ENCODE data around the gene GNB3.
"Not testable (repeated sequence)": the region's sequence is repeated elsewhere in the genome, so short reads cannot be mapped to it uniquely, and the experiment has no call there.

GNB3 gene

DNA sequence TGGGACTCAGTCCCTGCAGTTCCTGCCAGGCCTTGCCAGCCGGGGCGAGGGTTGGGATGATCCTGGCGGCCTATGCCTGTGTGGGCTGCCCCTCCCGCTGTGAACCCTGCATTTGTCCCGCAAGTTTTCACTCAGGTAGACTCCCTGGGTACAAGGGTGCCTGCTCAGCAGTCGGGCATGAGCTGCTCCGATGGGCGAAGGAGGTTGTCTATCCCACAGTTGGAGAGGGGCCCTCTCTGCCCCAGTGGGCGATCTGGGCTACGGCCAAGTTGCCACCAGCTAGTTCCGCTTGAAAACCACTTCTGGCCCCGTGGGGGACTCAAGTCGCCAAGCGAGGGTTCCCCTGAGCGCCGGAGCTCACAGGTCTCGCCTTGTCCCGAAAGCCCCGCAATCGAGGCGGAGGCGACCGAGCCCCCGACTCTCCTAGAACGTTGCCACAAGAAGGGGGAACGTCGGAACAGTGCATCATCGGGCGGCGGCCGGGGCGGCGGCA, 26.2 kb downstream of the GNB3 start:
- peak overlapping the region; percentile 92 for H3K27ac Mint-ChIP-seq
- no peaks in the 10 kb centered on the region for H3K27me3 Mint-ChIP-seq (ENCODE audit: low read depth)
- peaks cover 70% of the 10 kb centered on the region for H3K36me3 Mint-ChIP-seq (ENCODE audit: low read depth)
- peak overlapping the region; percentile 92 for H3K4me3 Mint-ChIP-seq
- H3K4me1 Mint-ChIP-seq (ENCODE audit: low read depth) = peaks cover 42% of the 10 kb centered on the region
- no peaks in the 10 kb centered on the region for H3K9me3 Mint-ChIP-seq
- no peak for DNase-seq (ENCODE audit: low spot score)

DNA sequence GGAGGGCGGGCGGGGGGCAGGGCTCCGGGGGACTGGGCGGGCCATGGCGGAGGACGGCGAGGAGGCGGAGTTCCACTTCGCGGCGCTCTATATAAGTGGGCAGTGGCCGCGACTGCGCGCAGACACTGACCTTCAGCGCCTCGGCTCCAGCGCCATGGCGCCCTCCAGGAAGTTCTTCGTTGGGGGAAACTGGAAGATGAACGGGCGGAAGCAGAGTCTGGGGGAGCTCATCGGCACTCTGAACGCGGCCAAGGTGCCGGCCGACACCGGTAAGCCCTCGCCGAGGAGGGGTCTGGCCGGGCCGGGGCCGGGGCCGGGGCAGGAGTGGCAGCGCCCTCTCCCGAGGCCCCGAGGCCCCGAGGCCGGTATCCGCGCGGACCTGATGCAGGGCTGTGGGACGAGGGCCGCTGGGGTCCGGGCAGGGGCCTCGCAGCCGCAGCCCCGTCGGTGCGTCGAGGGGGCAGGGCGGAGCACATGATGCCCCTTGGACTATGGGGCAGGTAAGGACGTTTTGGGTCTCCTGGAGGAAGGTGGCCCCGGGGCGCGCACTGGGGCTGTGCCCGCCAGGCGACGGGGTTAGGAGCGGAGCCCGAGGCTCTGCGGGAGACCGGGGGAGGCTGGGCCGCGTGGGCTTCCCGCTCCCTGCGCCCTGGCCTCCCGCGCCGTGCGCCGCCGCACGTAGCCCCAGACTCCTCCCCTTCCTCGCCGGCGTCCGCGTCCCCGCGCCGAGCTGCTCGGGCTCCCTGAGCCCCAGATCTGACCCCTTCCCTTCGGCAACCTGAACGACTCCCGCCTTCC, 26.9 kb downstream of the GNB3 start, which contains the start of gene TPI1:
Gene TPI1, plus strand, starts transcription at position 119 of the 798 bp plus-strand sequence. Its CDS starts 36 bp downstream, at position 155.
- Mint-ChIP-seq H3K4me1 (ENCODE audit: low read depth) (peaks cover 46% of the 10 kb centered on the region), H3K27ac (peak within 1 kb of the TSS; percentile 92), H3K36me3 (ENCODE audit: low read depth) (peaks cover 69% of the 10 kb centered on the region), H3K27me3 (ENCODE audit: low read depth) (no peaks in the 10 kb centered on the region), H3K9me3 (no peaks in the 10 kb centered on the region), H3K4me3 (peak within 1 kb of the TSS; percentile 93)
- peak; percentile 81 for DNase-seq (ENCODE audit: low spot score)

DNA sequence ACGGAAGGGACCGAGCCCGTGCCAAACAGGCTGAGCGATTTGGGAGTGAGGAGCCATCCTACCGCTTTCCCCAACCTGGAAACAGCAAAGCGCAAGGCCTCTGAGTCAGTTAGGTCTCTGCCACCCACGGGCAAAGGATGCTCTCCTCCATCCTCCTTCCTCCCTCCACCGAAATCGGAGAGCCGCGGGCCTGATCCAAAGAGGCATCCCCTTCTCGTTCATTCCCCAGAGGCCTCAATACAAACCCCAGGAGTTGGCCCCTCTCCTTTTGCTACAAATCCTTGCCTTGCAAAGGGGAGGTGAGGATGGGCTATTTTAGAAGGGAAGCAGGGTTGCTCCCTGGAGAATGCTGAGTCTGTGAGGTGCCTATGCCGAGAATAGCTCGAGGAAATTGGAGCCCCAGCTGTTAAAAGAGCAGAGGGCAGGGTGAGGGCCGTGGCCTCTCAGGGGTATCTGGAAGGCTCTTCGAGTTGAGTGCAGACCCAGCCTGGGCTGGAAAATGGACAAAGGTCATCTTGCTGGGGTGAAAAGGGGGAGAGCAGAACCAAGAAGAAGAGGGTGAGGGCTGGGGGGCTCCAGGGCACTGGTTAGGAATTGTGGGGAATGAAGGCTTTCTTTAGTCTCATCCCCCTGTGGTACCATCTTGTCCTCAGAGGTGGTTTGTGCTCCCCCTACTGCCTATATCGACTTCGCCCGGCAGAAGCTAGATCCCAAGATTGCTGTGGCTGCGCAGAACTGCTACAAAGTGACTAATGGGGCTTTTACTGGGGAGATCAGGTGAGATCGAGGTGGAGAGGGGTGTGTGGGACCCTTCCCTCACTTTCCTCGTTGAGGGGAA, 27.7 kb downstream of the GNB3 start:
- peak overlapping the region; percentile 80 for H3K27ac Mint-ChIP-seq
- peaks cover 44% of the 10 kb centered on the region for H3K4me1 Mint-ChIP-seq (ENCODE audit: low read depth)
- no peak for DNase-seq (ENCODE audit: low spot score)
- H3K27me3 Mint-ChIP-seq (ENCODE audit: low read depth) = no peaks in the 10 kb centered on the region
- H3K4me3 Mint-ChIP-seq = peak overlapping the region; percentile 93
- H3K36me3 Mint-ChIP-seq (ENCODE audit: low read depth) = peaks cover 65% of the 10 kb centered on the region
- H3K9me3 Mint-ChIP-seq = no peaks in the 10 kb centered on the region

DNA sequence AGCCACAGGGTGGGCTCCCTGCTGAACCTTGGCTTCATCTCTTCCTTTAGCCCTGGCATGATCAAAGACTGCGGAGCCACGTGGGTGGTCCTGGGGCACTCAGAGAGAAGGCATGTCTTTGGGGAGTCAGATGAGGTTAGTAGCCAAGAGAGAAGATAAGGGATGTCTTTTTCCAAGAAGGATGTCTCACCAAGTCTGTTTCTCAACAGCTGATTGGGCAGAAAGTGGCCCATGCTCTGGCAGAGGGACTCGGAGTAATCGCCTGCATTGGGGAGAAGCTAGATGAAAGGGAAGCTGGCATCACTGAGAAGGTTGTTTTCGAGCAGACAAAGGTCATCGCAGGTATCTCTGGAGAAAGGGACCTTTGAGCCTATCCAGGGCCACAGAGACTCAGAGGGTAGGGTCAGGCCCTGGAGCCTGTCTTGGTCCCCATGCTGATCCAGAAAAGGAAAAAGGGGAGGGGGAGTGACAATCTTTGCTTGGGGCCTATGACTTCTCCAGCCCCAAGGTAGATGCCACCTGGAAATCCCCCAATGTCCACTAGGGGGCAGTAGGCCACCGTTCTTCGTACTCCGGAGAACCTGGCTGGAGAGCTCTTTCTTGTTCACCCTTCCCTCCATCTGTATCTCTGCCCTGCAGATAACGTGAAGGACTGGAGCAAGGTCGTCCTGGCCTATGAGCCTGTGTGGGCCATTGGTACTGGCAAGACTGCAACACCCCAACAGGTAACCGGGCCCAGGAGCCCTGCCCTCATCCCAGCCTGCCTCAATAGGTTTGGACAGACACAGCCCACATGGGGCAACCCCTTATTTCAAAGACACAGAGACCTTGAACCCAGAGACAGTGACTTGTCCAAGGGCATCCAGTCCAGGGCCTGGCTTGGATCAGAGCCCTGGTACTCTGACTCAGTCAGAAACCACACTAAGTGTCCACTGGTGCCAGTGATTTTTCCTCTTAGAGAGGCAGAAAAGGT, 28.6 kb downstream of the GNB3 start:
- H3K4me1 Mint-ChIP-seq (ENCODE audit: low read depth) = peaks cover 47% of the 10 kb centered on the region
- H3K36me3 Mint-ChIP-seq (ENCODE audit: low read depth) = peaks cover 60% of the 10 kb centered on the region
- DNase-seq (ENCODE audit: low spot score) = peak; percentile 71
- no peaks in the 10 kb centered on the region for H3K27me3 Mint-ChIP-seq (ENCODE audit: low read depth)
- H3K4me3 Mint-ChIP-seq = peak overlapping the region; percentile 93
- H3K9me3 Mint-ChIP-seq = no peaks in the 10 kb centered on the region
- H3K27ac Mint-ChIP-seq = peak overlapping the region; percentile 80

DNA sequence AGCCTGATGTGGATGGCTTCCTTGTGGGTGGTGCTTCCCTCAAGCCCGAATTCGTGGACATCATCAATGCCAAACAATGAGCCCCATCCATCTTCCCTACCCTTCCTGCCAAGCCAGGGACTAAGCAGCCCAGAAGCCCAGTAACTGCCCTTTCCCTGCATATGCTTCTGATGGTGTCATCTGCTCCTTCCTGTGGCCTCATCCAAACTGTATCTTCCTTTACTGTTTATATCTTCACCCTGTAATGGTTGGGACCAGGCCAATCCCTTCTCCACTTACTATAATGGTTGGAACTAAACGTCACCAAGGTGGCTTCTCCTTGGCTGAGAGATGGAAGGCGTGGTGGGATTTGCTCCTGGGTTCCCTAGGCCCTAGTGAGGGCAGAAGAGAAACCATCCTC, 29.6 kb downstream of the GNB3 start:
- Mint-ChIP-seq H3K36me3 (ENCODE audit: low read depth) (peaks cover 55% of the 10 kb centered on the region), H3K4me1 (ENCODE audit: low read depth) (peaks cover 49% of the 10 kb centered on the region), H3K4me3 (peak overlapping the region; percentile 93), H3K27ac (peak overlapping the region; percentile 31)
- not testable (repeated sequence) for H3K27me3 Mint-ChIP-seq (ENCODE audit: low read depth); H3K9me3 Mint-ChIP-seq; DNase-seq (ENCODE audit: low spot score)

DNA sequence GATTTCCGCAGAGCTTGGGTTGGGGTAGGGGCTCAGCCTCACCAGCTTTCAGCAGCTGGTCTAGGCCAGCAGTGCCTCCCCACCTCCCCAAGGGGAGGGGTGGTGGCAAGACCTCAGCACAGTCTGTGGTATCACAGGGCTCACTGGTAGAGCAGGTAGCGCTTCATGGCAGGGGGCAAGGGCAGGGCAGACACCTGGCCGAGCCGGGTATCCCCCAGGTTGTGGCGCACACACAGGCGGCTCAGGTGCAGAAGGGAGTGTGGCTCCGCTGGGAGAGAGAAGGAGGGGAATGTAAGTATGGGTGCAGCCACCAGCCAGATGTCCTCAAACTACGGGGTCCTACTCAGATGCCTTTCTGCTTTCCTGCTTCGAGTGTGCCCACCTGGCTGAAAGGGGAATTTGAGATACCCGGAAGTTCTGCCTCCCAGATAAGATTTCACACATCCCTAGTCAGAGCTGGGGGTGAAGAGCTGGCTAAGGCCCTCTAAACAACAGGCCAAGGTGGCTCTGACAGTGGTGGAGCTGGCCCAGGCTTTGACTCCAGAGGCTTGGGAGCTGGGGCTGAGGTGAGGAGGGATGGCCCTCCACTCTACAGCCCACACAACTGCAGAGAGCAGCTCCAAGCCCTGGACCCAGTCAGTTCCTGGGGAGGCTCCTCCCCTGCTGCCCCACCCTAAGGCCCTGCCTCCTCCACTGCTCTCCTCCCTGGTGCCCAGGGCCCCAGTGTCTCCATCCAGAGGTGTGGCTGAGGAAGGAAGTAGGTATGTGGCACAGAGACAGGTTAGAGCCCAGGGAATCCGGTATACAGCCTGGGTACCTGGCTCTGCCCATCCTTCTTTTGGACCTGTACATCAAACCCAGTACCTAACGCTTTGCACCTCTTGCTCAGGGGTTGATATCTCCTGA, 30.6 kb downstream of the GNB3 start:
- DNase-seq (ENCODE audit: low spot score) = peak; percentile 50
- Mint-ChIP-seq H3K4me3 (peak overlapping the region; percentile 93), H3K27me3 (ENCODE audit: low read depth) (no peaks in the 10 kb centered on the region), H3K27ac (peak overlapping the region; percentile 88), H3K9me3 (no peaks in the 10 kb centered on the region), H3K36me3 (ENCODE audit: low read depth) (peaks cover 51% of the 10 kb centered on the region), H3K4me1 (ENCODE audit: low read depth) (peaks cover 51% of the 10 kb centered on the region)

DNA sequence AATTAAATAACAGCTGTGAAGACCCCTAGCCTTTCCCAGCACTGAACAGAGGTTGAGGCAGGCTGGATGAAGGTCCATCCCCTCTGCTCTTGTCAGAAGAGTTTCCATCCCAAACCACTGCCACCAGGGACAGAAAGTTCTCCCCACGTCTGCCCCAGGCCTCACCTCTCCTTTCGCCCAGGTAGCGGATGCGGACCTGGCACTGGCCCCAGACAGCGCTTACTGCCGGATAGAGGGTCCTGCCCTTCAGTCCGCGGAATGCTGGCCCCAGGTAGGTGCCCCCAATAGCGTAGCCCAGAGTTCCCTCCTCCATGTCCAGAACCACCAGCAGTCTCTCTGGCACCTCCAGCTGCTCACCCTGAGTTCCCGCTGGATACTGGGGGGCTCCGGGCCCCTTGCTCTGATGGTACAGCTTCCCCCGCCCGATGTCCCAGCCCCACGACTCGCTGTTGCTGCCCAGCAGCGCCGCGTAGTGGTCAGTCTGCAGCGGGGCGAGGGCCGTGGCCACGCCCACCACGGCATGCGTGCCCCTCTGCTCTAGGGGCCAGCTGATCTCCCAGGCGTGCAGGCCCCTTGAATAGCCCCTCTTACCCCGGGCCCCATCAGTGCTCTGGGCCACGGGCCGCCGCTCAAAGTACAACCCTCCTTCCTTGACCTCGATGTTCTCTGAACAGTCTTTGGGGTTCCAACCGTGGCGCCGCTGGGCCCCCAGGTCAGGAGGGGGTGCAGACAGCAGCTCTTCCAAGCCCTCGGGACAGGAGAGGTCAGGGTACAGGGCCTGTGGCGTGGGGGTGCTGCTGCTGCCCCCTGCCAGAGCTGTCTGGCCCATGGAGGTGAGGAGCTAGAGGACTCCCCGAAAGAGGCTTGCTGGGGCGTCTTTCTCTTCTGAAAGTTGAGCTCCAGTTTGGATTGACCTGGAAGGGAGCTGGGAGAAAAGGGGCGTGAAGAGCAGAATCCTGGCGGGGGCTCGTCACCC, 31.6 kb downstream of the GNB3 start:
- Mint-ChIP-seq H3K36me3 (ENCODE audit: low read depth) (peaks cover 54% of the 10 kb centered on the region), H3K27me3 (ENCODE audit: low read depth) (no peaks in the 10 kb centered on the region), H3K4me1 (ENCODE audit: low read depth) (peaks cover 48% of the 10 kb centered on the region), H3K9me3 (no peaks in the 10 kb centered on the region), H3K27ac (peak overlapping the region; percentile 88), H3K4me3 (peak overlapping the region; percentile 93)
- DNase-seq (ENCODE audit: low spot score) = peak; percentile 84

DNA sequence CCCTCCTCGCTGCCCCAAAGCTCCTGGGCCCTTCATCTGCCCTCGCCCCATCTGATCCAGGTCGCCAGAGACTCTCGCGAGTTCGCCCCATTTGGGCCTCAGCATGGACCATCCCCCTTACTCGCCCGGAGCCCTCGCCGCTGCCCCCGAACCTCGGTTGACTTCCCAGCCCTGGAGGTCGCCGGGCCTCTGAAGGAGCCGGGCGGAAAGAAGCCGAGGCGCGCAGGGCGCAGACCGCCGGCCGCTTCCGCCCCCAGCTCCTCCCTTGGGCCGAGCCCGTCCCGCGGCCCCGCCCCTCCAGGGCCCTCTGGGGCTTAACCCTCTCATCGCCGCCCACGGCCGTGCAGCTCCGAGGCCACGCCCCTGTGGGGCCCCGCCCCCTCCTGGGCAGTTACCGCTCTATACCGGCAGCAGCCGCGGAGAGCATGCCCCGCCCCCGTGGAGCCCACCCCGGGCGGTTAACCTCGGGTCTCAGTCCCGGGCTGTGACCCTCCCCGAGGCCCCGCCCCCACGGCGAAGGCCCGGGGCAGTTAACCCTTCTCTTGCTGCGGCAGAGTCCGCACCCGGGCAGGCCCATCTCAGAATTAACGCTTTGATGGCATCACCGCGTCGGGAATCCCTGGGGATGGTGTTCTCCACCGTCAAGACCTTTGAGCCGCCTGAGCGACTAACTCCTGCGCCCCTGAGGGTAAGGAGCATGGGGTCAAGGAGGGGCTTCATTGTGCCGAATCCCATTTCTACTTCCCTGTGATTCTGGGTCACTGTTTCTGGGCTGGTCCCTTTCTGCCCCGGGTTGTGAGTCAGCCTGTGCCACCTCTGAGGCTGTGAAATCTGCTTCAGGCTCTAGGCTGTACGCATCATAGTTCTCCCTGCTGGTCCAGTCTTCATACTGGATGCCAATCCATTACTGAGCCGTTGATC, 32.6 kb downstream of the GNB3 start, which contains the start of gene SPSB2:
Gene SPSB2, minus strand, starts transcription at position 210 of the 921 bp plus-strand sequence. CDS start 402 bp downstream, outside the sequence.
- no peaks in the 10 kb centered on the region for H3K27me3 Mint-ChIP-seq (ENCODE audit: low read depth)
- H3K36me3 Mint-ChIP-seq (ENCODE audit: low read depth) = peaks cover 50% of the 10 kb centered on the region
- H3K4me1 Mint-ChIP-seq (ENCODE audit: low read depth) = peaks cover 45% of the 10 kb centered on the region
- DNase-seq (ENCODE audit: low spot score) = peak; percentile 99
- H3K4me3 Mint-ChIP-seq = peak within 1 kb of the TSS; percentile 93
- no peaks in the 10 kb centered on the region for H3K9me3 Mint-ChIP-seq
- H3K27ac Mint-ChIP-seq = peak within 1 kb of the TSS; percentile 88

DNA sequence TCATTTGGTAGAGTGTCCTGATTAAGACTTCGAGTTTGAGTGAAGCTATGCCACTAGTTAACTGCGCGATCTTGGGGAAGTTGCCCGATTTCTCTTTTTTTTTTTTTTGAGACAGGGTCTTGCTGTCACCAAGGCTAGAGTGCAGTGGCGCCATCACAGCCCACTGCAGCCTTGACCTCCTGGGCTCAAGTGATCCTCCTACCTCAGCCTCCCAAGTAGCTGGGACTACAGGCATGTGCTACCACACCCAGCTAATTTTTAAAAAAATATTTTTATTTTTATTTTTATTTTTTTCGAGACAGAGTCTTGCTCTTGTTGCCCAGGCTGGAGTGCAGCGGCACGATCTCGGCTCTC, 33.3 kb downstream of the GNB3 start:
- Mint-ChIP-seq H3K4me3 (peak overlapping the region; percentile 93), H3K36me3 (ENCODE audit: low read depth) (peaks cover 46% of the 10 kb centered on the region), H3K27ac (peak overlapping the region; percentile 82), H3K4me1 (ENCODE audit: low read depth) (peaks cover 39% of the 10 kb centered on the region)
- DNase-seq (ENCODE audit: low spot score); H3K27me3 Mint-ChIP-seq (ENCODE audit: low read depth); H3K9me3 Mint-ChIP-seq: not testable (repeated sequence)

DNA sequence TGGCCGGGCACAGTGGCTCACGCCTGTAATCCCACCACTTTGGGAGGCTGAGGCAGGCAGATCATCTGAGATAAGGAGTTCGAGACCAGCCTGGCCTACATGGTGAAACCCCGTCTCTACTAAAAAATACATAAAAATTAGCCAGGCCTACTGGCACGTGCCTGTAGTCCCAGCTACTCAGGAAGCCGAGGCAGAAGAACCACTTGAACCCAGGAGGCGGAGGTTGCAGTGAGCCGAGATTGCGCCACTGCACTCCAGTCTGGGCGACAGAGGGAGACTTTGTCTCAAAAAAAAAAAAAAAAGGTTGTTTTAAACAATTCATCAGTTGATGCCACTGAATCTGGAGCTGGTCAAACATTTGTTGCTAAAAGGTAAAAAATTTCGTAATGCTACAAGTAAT, 39.1 kb downstream of the GNB3 start:
- not testable (repeated sequence) for H3K27me3 Mint-ChIP-seq (ENCODE audit: low read depth); DNase-seq (ENCODE audit: low spot score); H3K4me3 Mint-ChIP-seq; H3K9me3 Mint-ChIP-seq; H3K27ac Mint-ChIP-seq; H3K4me1 Mint-ChIP-seq (ENCODE audit: low read depth)
- peaks cover 28% of the 10 kb centered on the region for H3K36me3 Mint-ChIP-seq (ENCODE audit: low read depth)

DNA sequence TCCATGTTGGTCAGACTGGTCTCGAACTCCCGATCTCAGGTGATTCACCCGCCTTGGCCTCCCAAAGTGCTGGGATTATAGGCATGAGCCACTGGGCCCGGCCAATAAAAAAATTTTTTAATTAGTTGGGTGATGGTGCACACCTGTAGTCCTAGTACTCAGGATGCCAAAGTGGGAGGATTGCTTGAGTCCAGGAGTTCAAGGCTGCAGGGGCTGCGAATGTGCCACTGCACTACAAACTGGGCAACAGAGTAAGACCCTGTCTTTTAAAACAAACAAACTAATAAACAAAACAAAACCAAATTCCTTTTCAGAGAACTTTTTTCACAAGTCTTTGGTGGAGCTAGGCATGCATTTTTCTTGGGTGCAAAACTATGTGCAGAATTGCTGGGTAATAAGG, 42.5 kb downstream of the GNB3 start:
- H3K36me3 Mint-ChIP-seq (ENCODE audit: low read depth) = peaks cover 18% of the 10 kb centered on the region
- H3K27ac Mint-ChIP-seq = no peak overlapping the region
- no peak for DNase-seq (ENCODE audit: low spot score)

More for the DNA sequence above, 42.5 kb downstream of the GNB3 start:
- Mint-ChIP-seq H3K4me3 (no peak overlapping the region), H3K27me3 (ENCODE audit: low read depth) (no peaks in the 10 kb centered on the region), H3K4me1 (ENCODE audit: low read depth) (no peaks in the 10 kb centered on the region), H3K9me3 (no peaks in the 10 kb centered on the region)

Data from T-helper 2 cell treated with Interferon-gamma antibody and Interleukin-4, amounts not matched to agents 5 μg/mL and 100 μg/mL, for 36 hours (primary cell).